Measurements from ENCODE around the gene LRRC4.

DNA sequence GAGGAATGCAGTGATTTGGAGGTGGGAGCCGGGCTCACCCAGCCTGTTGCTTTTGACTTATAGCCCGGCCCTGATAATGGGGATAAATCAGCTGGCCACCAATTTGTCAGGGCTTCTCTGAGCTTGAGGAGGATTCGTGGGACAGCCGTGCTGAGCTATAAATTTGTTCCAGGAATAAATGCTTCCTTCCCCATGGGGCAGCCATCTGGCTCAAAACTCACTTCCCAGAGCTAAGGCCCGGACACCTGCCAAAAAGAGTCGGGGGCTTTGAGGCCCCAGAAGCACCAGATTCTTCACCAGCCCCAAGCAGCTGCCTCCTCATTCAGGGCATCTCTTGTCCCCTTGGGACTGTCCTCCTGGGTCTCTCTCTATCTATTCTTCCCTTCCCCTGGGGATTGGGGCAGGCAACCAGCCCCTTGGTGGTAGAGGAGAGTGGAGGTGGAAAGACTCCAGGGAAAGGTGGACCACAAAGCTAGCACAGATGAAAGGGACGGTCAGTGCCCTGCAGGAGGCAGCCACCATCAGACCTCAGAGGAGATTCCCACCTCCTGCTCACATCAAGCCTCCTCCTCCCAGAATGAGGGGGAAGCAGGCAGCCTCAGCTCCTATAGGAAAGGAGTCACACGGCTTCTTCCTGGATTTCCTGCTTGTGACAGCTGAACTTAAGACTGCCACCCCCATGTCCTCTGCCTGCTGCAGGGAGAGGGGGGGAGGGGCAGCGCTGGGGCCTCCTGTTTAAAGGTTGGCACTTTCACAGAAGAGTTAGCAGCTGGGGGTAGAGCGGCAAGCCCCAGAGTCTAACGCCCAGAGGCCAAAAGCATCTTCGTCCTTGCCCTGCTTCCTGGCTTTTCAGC lies 44.2 kb upstream of the LRRC4 start:
- TF ChIP-seq EZH2 (IDR thresholded peaks at IDR 0.05) (no peak), POLR2AphosphoS5 (IDR thresholded peaks at IDR 0.05; ENCODE audit: borderline replicate concordance, low read depth, low read length) (no peak), FOXP2 (optimal IDR thresholded peaks at IDR 0.05; ENCODE audit: control extremely low read depth, extremely low read length, insufficient read depth) (no peak)

Data from SK-N-MC (cell line).